Keratinocyte (primary cell): ENCODE data around the gene CD8B. TPM values are rescaled to one million over a fixed set of nuclear protein-coding genes. Genes with fewer than 3 reads are reported as not detected.

Source experiments
- DNase-seq: peaks from one replicate; pipeline ENCODE4 v3.0.0-alpha.2; 2011; ENCODE audit warnings: low read depth, missing footprints, low spot score
- FAIRE-seq: peaks from 2 replicates; lab custom pipeline; 2011; peaks lifted over from hg19 to GRCh38; lab: Jason Lieb, UNC
- H2AFZ ChIP-seq: 2 replicates; pipeline ENCODE4 v1.6.0; 2012; ENCODE audit warnings: low read length, control low read depth, inconsistent platforms; ENCODE audit not compliant: control insufficient read depth
- H3K27ac ChIP-seq: 2 replicates; pipeline ENCODE4 v1.5.1; 2011; ENCODE audit warnings: low read length; ENCODE audit not compliant: control insufficient read depth, insufficient read depth
- H3K27me3 ChIP-seq: 3 replicates; pipeline ENCODE4 v1.6.0; 2011; ENCODE audit warnings: low read length; ENCODE audit not compliant: control insufficient read depth, insufficient read depth; ENCODE audit errors: extremely low read depth
- H3K36me3 ChIP-seq, 2 experiments: 2 replicates in 1 of 2; 3 replicates in 1 of 2; pipeline ENCODE4 v1.5.1; 2011; ENCODE audit warnings: low read length in 2 of 2, mild to moderate bottlenecking in 1 of 2; ENCODE audit not compliant: control insufficient read depth in 2 of 2, insufficient read depth in 2 of 2; ENCODE audit errors: extremely low read depth in 1 of 2
- H3K4me1 ChIP-seq: 3 replicates; pipeline ENCODE4 v1.5.1; 2011; ENCODE audit warnings: low read length; ENCODE audit not compliant: control insufficient read depth, insufficient read depth; ENCODE audit errors: extremely low read depth
- H3K4me2 ChIP-seq: 3 replicates; pipeline ENCODE4 v1.6.0; 2011; ENCODE audit warnings: low read depth, low read length; ENCODE audit not compliant: control insufficient read depth, insufficient read depth; ENCODE audit errors: extremely low read depth
- H3K4me3 ChIP-seq, 3 experiments: fragments of 200-600 bp in 1 of 3; sonication (generic) in 1 of 3; 2 replicates in 2 of 3; 3 replicates in 1 of 3; pipeline ENCODE4 v1.5.1; 2011 to 2016; ENCODE audit warnings: low read length in 3 of 3, mild to moderate bottlenecking in 3 of 3, control low read depth in 2 of 3, inconsistent platforms in 1 of 3, low read depth in 1 of 3, mixed read lengths in 1 of 3, mixed run types in 1 of 3, moderate library complexity in 1 of 3; ENCODE audit not compliant: control insufficient read depth in 2 of 3, insufficient read depth in 2 of 3; ENCODE audit errors: extremely low read depth in 1 of 3
- H3K79me2 ChIP-seq: 2 replicates; pipeline ENCODE4 v1.6.0; 2012; ENCODE audit warnings: low read length; ENCODE audit not compliant: control insufficient read depth, insufficient read depth
- H3K9ac ChIP-seq: 3 replicates; pipeline ENCODE4 v1.6.0; 2011; ENCODE audit warnings: low read length; ENCODE audit not compliant: control insufficient read depth, insufficient read depth; ENCODE audit errors: extremely low read depth
- H3K9me1 ChIP-seq: 3 replicates; pipeline ENCODE4 v1.6.0; 2011; ENCODE audit warnings: low read length; ENCODE audit not compliant: control insufficient read depth, insufficient read depth; ENCODE audit errors: extremely low read depth
- H3K9me3 ChIP-seq: 2 replicates; pipeline ENCODE4 v1.5.1; 2012; ENCODE audit warnings: low read depth, low read length; ENCODE audit not compliant: control insufficient read depth
- H4K20me1 ChIP-seq: 3 replicates; pipeline ENCODE4 v1.6.0; 2011; ENCODE audit warnings: low read length; ENCODE audit not compliant: control insufficient read depth, insufficient read depth; ENCODE audit errors: extremely low read depth
- EZH2 ChIP-seq: IDR thresholded peaks from one replicate; pipeline ENCODE4 v1.6.1; 2012; ENCODE audit warnings: inconsistent platforms, mild to moderate bottlenecking, low read length, moderate library complexity
- dilution Hi-C: fragments of 300-500 bp; cut with MboI; formaldehyde crosslinking; loops from one replicate; pipeline ENCODE4 v1.7.0; 2020; ENCODE audit warnings: low sequenced_read_pairs; ENCODE audit not compliant: extremely low pct_ligation_motif_present
- polyA plus RNA-seq, 5 experiments: library from polyadenylated mRNA; depleted of rRNA in 3 of 5; stranded (reverse) in 3 of 5; stranded (forward) in 1 of 5; unstranded in 1 of 5; fragments of >200 nt; gene quantifications; 1 replicate in 1 of 5; 2 replicates in 3 of 5; 3 replicates in 1 of 5; pipeline versions ENCODE4 v1.2.1 to v1.2.3, GENCODE V29; 2011 to 2012; ENCODE audit warnings: missing spikeins in 2 of 5, low read depth in 1 of 5, low replicate concordance in 1 of 5
- TF ChIP-seq, protein P1 (sequence below), 3 experiments: IDR thresholded peaks in 1 of 3; conservative IDR thresholded peaks in 1 of 3; optimal IDR thresholded peaks in 1 of 3; 2 replicates in 2 of 3; 3 replicates in 1 of 3; pipeline versions ENCODE3 to v1.5.1; 2011; ENCODE audit warnings: low read length in 3 of 3, mild to moderate bottlenecking in 3 of 3, moderate library complexity in 2 of 3, control low read depth in 1 of 3, inconsistent platforms in 1 of 3; ENCODE audit not compliant: insufficient read depth in 2 of 3; ENCODE audit errors: extremely low read depth in 1 of 3

CD8B gene
- polyA plus RNA-seq, 1 donor (not counting 4 experiments of a cell fraction or from before 2014, with no cell fraction given) = not detected

DNA sequence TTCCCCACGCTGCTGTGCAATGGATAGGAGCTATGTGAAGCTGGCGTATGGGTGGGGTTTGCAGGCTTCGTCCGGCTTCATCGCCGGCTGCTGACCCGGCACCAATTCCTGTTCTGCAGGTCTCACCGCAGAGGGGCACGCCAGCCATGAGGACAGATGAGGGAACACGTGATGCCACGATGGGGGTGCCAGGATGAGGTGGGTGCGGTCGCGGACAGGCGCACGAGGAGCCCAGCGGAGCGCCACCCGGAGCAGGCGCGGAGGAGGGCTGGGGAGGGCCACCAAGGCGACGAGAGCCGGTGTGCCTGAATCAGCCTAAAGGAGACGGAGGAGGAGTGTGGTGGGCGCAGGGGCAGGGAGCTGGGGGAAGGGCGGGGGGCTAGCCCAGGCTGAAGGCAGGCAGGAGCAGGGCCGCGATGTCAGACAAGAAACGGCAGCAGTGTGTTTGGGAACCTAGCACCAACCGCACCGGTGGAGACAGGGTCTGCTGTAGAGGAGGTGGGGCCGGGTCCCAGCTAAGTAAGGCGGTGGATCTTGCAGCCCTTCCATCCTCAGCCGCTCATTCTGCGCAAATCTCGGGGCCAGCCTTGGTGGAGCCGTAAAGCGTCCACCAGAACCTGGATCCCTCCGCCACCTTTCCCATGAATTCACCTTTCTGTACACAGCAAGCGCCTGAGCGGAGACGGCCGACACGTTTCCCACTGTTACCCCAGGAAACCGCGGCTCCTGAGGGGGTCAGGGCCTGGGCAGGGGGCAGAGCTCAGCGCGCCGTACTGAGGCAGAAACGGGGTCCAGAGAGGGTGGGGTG, 54.0 kb downstream of the CD8B start:
- FAIRE-seq (no peak), DNase-seq (no peak)
- peak overlapping the region; percentile 65 for H3K9ac ChIP-seq
- H3K9me1 ChIP-seq = no peaks in the 10 kb centered on the region
- dilution Hi-C loops = no loop called here
- H3K9me3 ChIP-seq = no peaks in the 10 kb centered on the region
- peak overlapping the region; percentile 85 for H2AFZ ChIP-seq
- H3K27ac ChIP-seq = no peak overlapping the region
- H3K36me3 ChIP-seq = no peaks in the 10 kb centered on the region
- TF ChIP-seq, protein P1, sequence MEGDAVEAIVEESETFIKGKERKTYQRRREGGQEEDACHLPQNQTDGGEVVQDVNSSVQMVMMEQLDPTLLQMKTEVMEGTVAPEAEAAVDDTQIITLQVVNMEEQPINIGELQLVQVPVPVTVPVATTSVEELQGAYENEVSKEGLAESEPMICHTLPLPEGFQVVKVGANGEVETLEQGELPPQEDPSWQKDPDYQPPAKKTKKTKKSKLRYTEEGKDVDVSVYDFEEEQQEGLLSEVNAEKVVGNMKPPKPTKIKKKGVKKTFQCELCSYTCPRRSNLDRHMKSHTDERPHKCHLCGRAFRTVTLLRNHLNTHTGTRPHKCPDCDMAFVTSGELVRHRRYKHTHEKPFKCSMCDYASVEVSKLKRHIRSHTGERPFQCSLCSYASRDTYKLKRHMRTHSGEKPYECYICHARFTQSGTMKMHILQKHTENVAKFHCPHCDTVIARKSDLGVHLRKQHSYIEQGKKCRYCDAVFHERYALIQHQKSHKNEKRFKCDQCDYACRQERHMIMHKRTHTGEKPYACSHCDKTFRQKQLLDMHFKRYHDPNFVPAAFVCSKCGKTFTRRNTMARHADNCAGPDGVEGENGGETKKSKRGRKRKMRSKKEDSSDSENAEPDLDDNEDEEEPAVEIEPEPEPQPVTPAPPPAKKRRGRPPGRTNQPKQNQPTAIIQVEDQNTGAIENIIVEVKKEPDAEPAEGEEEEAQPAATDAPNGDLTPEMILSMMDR (optimal IDR thresholded peaks at IDR 0.05 in 1 of 3, IDR thresholded peaks at IDR 0.05 in 1 of 3, conservative IDR thresholded peaks at IDR 0.05 in 1 of 3; ENCODE audit: extremely low read depth in 1 of 3, insufficient read depth in 2 of 3, low read length in 3 of 3) = peak in 1 of 3 experiments; percentile 9
- TF ChIP-seq EZH2 = no peak
- H4K20me1 ChIP-seq = no peaks in the 10 kb centered on the region
- H3K27me3 ChIP-seq = peaks cover 14% of the 10 kb centered on the region
- H3K4me3 ChIP-seq = peak overlapping the region; percentile 60 to 78 (median 61)
- H3K4me1 ChIP-seq = peaks cover 5% of the 10 kb centered on the region
- peak overlapping the region; percentile 70 for H3K4me2 ChIP-seq
- no peaks in the 10 kb centered on the region for H3K79me2 ChIP-seq

DNA sequence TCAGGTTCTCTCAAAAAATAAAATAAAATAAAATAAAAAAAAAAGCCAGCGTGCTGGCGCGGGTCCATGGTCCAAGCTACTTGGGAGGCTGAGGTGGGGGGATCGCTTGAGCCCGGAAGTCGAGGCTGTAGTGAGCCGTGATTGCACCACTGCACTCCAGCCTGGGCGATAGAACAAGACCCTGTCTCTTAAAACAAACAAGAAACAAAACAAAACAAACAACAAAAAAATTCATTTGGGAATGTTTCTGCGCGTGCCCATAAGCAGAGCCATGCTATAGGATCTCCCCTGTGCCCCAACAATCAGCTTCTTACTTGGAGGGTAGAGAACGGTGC, 54.6 kb downstream of the CD8B start:
- H3K27me3 ChIP-seq = peaks cover 14% of the 10 kb centered on the region
- dilution Hi-C loops = no loop called here
- DNase-seq = no peak
- no peaks in the 10 kb centered on the region for H3K9me3 ChIP-seq
- no peak for FAIRE-seq
- no peaks in the 10 kb centered on the region for H3K36me3 ChIP-seq
- peaks cover 5% of the 10 kb centered on the region for H3K4me1 ChIP-seq
- no peaks in the 10 kb centered on the region for H3K9me1 ChIP-seq
- H3K4me2 ChIP-seq = peak overlapping the region; percentile 70
- no peak overlapping the region for H3K9ac ChIP-seq
- H3K27ac ChIP-seq = no peak overlapping the region
- H4K20me1 ChIP-seq = no peaks in the 10 kb centered on the region
- no peak for TF ChIP-seq EZH2
- TF ChIP-seq, protein P1 (optimal IDR thresholded peaks at IDR 0.05 in 1 of 3, IDR thresholded peaks at IDR 0.05 in 1 of 3, conservative IDR thresholded peaks at IDR 0.05 in 1 of 3; ENCODE audit: extremely low read depth in 1 of 3, insufficient read depth in 2 of 3, low read length in 3 of 3) = no peak
- H3K4me3 ChIP-seq = peak overlapping the region; percentile 60 to 78 (median 61)
- H2AFZ ChIP-seq = peak overlapping the region; percentile 85
- H3K79me2 ChIP-seq = no peaks in the 10 kb centered on the region
